PC-3 (cell line): Measurements from ENCODE around the gene ACAD11. TPM values are rescaled to one million over a fixed set of nuclear protein-coding genes. Genes with fewer than 3 reads are reported as not detected.

Experiments
- ATAC-seq: fragments of 200-7000 bp; cut with Tn5 transposase; 2 replicates; pipeline ENCODE4 v1.9.1; 2020; ENCODE audit warnings: mild to moderate bottlenecking, moderate library complexity
- BruUV-seq: library from RNA; stranded (reverse); fragments of 400-500 nt; replicated peaks from 2 replicates; lab custom pipeline; 2021; lab: Mats Ljungman, UMichigan
- CTCF ChIA-PET: fragments of 300-600 bp; sonication (Branson Sonifier 250); formaldehyde crosslinking; loops from one replicate; lab custom pipeline; 2022; ENCODE audit warnings: antibody characterized with exemption; lab: Charles Lee
- POLR2A ChIA-PET: fragments of 300-600 bp; sonication (Branson Sonifier 250); formaldehyde crosslinking; loops from one replicate; lab custom pipeline; 2022; ENCODE audit warnings: antibody characterized with exemption; ENCODE audit not compliant: unreplicated experiment; lab: Charles Lee
- DNase-seq: peaks from one replicate; pipeline ENCODE4 v3.0.0-alpha.2; 2015
- H2AFZ ChIP-seq: fragments of 300-600 bp; sonication (generic); 2 replicates; pipeline ENCODE4 v1.6.0; 2016; ENCODE audit warnings: antibody characterized with exemption, low read length
- H3F3A ChIP-seq: fragments of 300-600 bp; sonication (generic); one replicate; pipeline ENCODE4 v1.6.0; 2017; ENCODE audit warnings: antibody characterized with exemption, low read length, control low read depth, mild to moderate bottlenecking; ENCODE audit not compliant: unreplicated experiment
- H3K27ac ChIP-seq: fragments of 300-600 bp; sonication (generic); 2 replicates; pipeline ENCODE4 v1.5.1; 2016; ENCODE audit warnings: mild to moderate bottlenecking, low read length
- H3K27me3 ChIP-seq: fragments of 300-600 bp; sonication (generic); 2 replicates; pipeline ENCODE4 v1.6.1; 2016; ENCODE audit warnings: low read length, mixed read lengths
- H3K36me3 ChIP-seq: fragments of 300-600 bp; sonication (generic); 2 replicates; pipeline ENCODE4 v1.6.1; 2016; ENCODE audit warnings: low read depth, mixed run types, low read length, mixed read lengths
- H3K4me1 ChIP-seq: fragments of 300-600 bp; sonication (generic); 2 replicates; pipeline ENCODE4 v1.5.1; 2016; ENCODE audit warnings: low read length; ENCODE audit not compliant: insufficient read depth
- H3K4me2 ChIP-seq: fragments of 300-600 bp; sonication (generic); 2 replicates; pipeline ENCODE4 v1.6.0; 2016; ENCODE audit warnings: low read length
- H3K4me3 ChIP-seq: fragments of 300-600 bp; sonication (generic); 2 replicates; pipeline ENCODE4 v1.5.1; 2016; ENCODE audit warnings: mild to moderate bottlenecking, low read length, mixed read lengths
- H3K79me2 ChIP-seq: fragments of 300-600 bp; sonication (generic); 2 replicates; pipeline ENCODE4 v1.6.1; 2017; ENCODE audit warnings: low read length, mixed read lengths
- H3K9ac ChIP-seq: fragments of 300-600 bp; sonication (generic); 2 replicates; pipeline ENCODE4 v1.6.0; 2016; ENCODE audit warnings: mild to moderate bottlenecking, low read length
- H3K9me2 ChIP-seq: fragments of 300-600 bp; sonication (generic); replicated peaks from 2 replicates; pipeline ENCODE4 v1.6.1; 2016; ENCODE audit warnings: mixed run types, low read length, mixed read lengths
- H3K9me3 ChIP-seq: fragments of 300-600 bp; sonication (generic); 2 replicates; pipeline ENCODE4 v1.6.1; 2016; ENCODE audit warnings: low read length, mixed read lengths
- H4K20me1 ChIP-seq: fragments of 300-600 bp; sonication (generic); 2 replicates; pipeline ENCODE4 v1.6.1; 2016; ENCODE audit warnings: low read length, mixed read lengths
- EZH2 ChIP-seq: fragments of 300-600 bp; sonication (generic); IDR thresholded peaks from one replicate; pipeline ENCODE4 v1.6.1; 2017; ENCODE audit warnings: antibody characterized with exemption, mild to moderate bottlenecking, low read length; ENCODE audit not compliant: unreplicated experiment
- EZH2phosphoT487 ChIP-seq: fragments of 300-600 bp; sonication (generic); IDR thresholded peaks from 2 replicates; pipeline ENCODE4 v1.6.1; 2018; ENCODE audit warnings: mild to moderate bottlenecking, antibody characterized with exemption, low read length, borderline replicate concordance
- intact Hi-C: fragments of 100-400 bp; cut with micrococcal nuclease; formaldehyde crosslinking; loops from 2 replicates; pipeline ENCODE4 v1.9.0; 2023
- total RNA-seq: library from RNA; depleted of rRNA; stranded (reverse); fragments of >200 nt; gene quantifications from 2 replicates; pipeline ENCODE4 v1.2.3, GENCODE V29; 2014
- TF ChIP-seq, protein P1 (sequence below): fragments of 300-600 bp; sonication (generic); conservative IDR thresholded peaks from 2 replicates; pipeline ENCODE4 v1.5.1; 2017; ENCODE audit warnings: antibody characterized with exemption, low read depth, mild to moderate bottlenecking, low read length

The ACAD11 gene
- total RNA-seq, 1 experiment from 2014 or later, result 4.7 TPM

DNA sequence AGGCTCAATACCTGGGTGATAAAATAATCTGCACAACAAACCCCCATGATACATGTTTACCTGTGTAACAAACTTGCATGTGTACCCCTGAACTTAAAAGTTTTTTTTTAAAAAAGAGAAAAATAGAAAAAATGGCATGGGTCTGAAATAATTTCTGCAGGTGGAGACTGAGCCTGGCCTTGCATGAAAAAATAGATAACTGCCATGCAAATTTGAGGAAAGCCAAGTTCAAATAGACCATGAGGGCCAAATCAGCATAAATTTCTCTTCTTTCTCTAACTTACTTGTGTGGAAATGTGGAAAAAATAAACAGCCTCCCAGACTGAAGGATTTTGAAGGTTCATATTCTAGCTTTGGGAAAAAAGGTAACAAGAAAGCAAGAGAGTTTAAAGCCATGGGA lies 63.3 kb downstream of the ACAD11 start:
- CTCF ChIA-PET, result no interaction called here
- Histone ChIP-seq H3K9me2 (no peaks in the 10 kb centered on the region), H3K9ac (no peak overlapping the region), H4K20me1 (no peaks in the 10 kb centered on the region), H3K4me2 (no peak overlapping the region), H3K27ac (no peak overlapping the region), H3K4me1 (peaks cover 17% of the 10 kb centered on the region), H3K9me3 (no peaks in the 10 kb centered on the region), H3K27me3 (no peaks in the 10 kb centered on the region), H3K79me2 (no peaks in the 10 kb centered on the region), H3K4me3 (no peak overlapping the region), H3K36me3 (no peaks in the 10 kb centered on the region), H3F3A (no peaks in the 10 kb centered on the region), H2AFZ (no peak overlapping the region)
- POLR2A ChIA-PET, result no interaction called here
- no peak for DNase-seq
- intact Hi-C loops, result no loop called here
- TF ChIP-seq, protein P1, sequence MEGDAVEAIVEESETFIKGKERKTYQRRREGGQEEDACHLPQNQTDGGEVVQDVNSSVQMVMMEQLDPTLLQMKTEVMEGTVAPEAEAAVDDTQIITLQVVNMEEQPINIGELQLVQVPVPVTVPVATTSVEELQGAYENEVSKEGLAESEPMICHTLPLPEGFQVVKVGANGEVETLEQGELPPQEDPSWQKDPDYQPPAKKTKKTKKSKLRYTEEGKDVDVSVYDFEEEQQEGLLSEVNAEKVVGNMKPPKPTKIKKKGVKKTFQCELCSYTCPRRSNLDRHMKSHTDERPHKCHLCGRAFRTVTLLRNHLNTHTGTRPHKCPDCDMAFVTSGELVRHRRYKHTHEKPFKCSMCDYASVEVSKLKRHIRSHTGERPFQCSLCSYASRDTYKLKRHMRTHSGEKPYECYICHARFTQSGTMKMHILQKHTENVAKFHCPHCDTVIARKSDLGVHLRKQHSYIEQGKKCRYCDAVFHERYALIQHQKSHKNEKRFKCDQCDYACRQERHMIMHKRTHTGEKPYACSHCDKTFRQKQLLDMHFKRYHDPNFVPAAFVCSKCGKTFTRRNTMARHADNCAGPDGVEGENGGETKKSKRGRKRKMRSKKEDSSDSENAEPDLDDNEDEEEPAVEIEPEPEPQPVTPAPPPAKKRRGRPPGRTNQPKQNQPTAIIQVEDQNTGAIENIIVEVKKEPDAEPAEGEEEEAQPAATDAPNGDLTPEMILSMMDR, result no peak
- no peak for TF ChIP-seq EZH2
- no peak for TF ChIP-seq EZH2phosphoT487
- ATAC-seq, result no peak
- BruUV-seq, result no TSS peak

DNA sequence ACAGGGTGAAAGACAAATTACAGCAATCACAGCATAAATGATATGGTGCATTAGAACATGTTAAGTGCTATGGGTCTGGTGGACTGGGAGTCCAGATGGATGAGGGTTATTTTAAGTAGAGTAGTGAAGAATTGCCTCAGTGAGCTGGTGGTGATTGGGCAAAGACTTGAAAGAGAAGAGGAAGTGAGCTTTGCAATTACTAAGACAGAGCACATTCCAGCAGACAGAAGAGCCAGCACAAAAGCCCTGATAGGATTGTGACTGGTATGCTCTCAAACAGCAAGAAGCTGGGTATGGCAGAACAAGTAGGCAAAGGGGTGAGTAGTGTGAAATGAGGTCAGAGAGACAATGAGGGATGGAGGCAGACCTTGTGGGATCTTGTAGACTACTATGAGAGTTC lies 64.6 kb downstream of the ACAD11 start:
- ChIA-PET POLR2A (no interaction called here), CTCF (no interaction called here)
- no peaks in the 10 kb centered on the region for H3F3A ChIP-seq
- no peaks in the 10 kb centered on the region for H3K27me3 ChIP-seq
- BruUV-seq, result no TSS peak
- H3K9me2 ChIP-seq, result no peaks in the 10 kb centered on the region
- no peak overlapping the region for H3K27ac ChIP-seq
- no peaks in the 10 kb centered on the region for H3K36me3 ChIP-seq
- H3K4me1 ChIP-seq, result peaks cover 17% of the 10 kb centered on the region
- H3K9me3 ChIP-seq, result no peaks in the 10 kb centered on the region
- intact Hi-C loops, result no loop called here
- H3K9ac ChIP-seq, result no peak overlapping the region
- H2AFZ ChIP-seq, result no peak overlapping the region
- H3K4me3 ChIP-seq, result no peak overlapping the region
- ATAC-seq (no peak), DNase-seq (peak; percentile 1)
- no peaks in the 10 kb centered on the region for H3K79me2 ChIP-seq
- H3K4me2 ChIP-seq, result no peak overlapping the region
- no peaks in the 10 kb centered on the region for H4K20me1 ChIP-seq
- TF ChIP-seq EZH2phosphoT487 (no peak), EZH2 (no peak)
- TF ChIP-seq, protein P1, result no peak

GRCh38 chr3:132594498-132594897 lies 65.1 kb downstream of the ACAD11 start:
- POLR2A ChIA-PET, result no interaction called here
- H3K9ac ChIP-seq, result no peak overlapping the region
- no TSS peak for BruUV-seq

More at GRCh38 chr3:132594498-132594897, 65.1 kb downstream of the ACAD11 start:
- Histone ChIP-seq H4K20me1 (no peaks in the 10 kb centered on the region), H3K79me2 (no peaks in the 10 kb centered on the region), H2AFZ (no peak overlapping the region), H3K9me2 (no peaks in the 10 kb centered on the region), H3K27ac (peak overlapping the region; percentile 17; the same call in 1 of the 2 replicates), H3K4me2 (no peak overlapping the region), H3K9me3 (no peaks in the 10 kb centered on the region), H3K27me3 (no peaks in the 10 kb centered on the region), H3K4me3 (no peak overlapping the region), H3K36me3 (no peaks in the 10 kb centered on the region), H3F3A (no peaks in the 10 kb centered on the region), H3K4me1 (peaks cover 17% of the 10 kb centered on the region)
- CTCF ChIA-PET, result no interaction called here
- DNase-seq (no peak), ATAC-seq (no peak)
- TF ChIP-seq, protein P1, result no peak
- no peak for TF ChIP-seq EZH2
- no peak for TF ChIP-seq EZH2phosphoT487
- intact Hi-C loops, result no loop called here
